Endothelial cell of umbilical vein (primary cell): ENCODE measurements around the gene DAD1.

ENCODE experiments used
- EZH2 ChIP-seq: IDR thresholded peaks from 2 replicates; pipeline ENCODE4 v1.6.1; 2012; ENCODE audit warnings: borderline replicate concordance, low read depth, mild to moderate bottlenecking, moderate library complexity, low read length, inconsistent platforms; ENCODE audit not compliant: severe bottlenecking
- FOS ChIP-seq: IDR thresholded peaks from 2 replicates; pipeline ENCODE4 v1.6.1; 2011; ENCODE audit warnings: mild to moderate bottlenecking, low read length, moderate library complexity, borderline replicate concordance; ENCODE audit not compliant: insufficient read depth
- JUN ChIP-seq: IDR thresholded peaks from 2 replicates; pipeline ENCODE4 v1.6.1; 2011; ENCODE audit warnings: borderline replicate concordance, low read depth; ENCODE audit not compliant: insufficient read length, insufficient read depth
- MYC ChIP-seq: IDR thresholded peaks from one replicate; pipeline ENCODE4 v1.6.1; 2011; ENCODE audit warnings: mild to moderate bottlenecking, low read depth, low read length
- POLR2A ChIP-seq: IDR thresholded peaks from 2 replicates; pipeline ENCODE4 v1.6.1; 2012; ENCODE audit warnings: low read depth, mild to moderate bottlenecking, control low read depth, low read length
- POLR2AphosphoS5 ChIP-seq: IDR thresholded peaks from 2 replicates; pipeline ENCODE4 v1.6.1; 2012; ENCODE audit warnings: low read depth, mild to moderate bottlenecking, control low read depth, low read length, moderate library complexity; ENCODE audit not compliant: insufficient read depth
- TF ChIP-seq, protein P1 (sequence below), 2 donors: IDR thresholded peaks; 1 replicate in 1 of 2; 2 replicates in 1 of 2; pipeline ENCODE4 v1.5.1; 2011; ENCODE audit warnings: low read length in 2 of 2, mild to moderate bottlenecking in 2 of 2, moderate library complexity in 2 of 2, control low read depth in 1 of 2, inconsistent platforms in 1 of 2, low read depth in 1 of 2; ENCODE audit not compliant: insufficient read depth in 1 of 2; ENCODE audit errors: extremely low read depth in 1 of 2
- TF ChIP-seq, protein P2 (sequence below): IDR thresholded peaks from 2 replicates; pipeline ENCODE4 v1.6.1; 2011; ENCODE audit not compliant: insufficient read depth, insufficient read length

DNA sequence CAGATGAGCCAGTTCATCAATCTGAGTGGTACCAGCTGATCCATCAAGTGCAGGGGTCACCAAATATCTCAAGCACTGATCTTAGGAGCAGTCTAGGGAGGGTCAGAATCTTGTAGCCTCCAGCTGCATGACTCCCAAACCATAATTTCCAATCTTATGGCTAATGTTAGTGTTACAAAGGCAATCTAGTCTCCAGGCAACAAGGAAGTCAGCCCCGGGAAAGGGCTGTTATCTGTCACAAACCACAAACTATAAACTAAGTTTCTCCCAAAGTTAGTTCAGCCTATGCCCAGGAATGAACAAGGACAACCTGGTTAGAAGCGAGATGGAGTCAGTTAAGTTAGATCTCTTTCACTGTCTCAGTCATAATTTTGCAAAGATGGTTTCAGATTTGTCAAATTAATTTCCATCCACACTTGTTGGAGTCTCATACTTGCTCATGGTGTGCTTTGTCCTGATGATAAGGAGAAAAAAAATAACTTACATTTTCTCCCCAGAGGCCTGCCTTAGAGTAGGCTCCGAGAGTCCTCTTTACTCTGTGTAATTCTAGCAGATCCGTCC, 5.2 kb upstream of the DAD1 start:
- TF ChIP-seq EZH2 = no peak
- TF ChIP-seq, protein P1, sequence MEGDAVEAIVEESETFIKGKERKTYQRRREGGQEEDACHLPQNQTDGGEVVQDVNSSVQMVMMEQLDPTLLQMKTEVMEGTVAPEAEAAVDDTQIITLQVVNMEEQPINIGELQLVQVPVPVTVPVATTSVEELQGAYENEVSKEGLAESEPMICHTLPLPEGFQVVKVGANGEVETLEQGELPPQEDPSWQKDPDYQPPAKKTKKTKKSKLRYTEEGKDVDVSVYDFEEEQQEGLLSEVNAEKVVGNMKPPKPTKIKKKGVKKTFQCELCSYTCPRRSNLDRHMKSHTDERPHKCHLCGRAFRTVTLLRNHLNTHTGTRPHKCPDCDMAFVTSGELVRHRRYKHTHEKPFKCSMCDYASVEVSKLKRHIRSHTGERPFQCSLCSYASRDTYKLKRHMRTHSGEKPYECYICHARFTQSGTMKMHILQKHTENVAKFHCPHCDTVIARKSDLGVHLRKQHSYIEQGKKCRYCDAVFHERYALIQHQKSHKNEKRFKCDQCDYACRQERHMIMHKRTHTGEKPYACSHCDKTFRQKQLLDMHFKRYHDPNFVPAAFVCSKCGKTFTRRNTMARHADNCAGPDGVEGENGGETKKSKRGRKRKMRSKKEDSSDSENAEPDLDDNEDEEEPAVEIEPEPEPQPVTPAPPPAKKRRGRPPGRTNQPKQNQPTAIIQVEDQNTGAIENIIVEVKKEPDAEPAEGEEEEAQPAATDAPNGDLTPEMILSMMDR (IDR thresholded peaks at IDR 0.05; ENCODE audit: extremely low read depth in 1 of 2, insufficient read depth in 1 of 2, low read depth in 1 of 2, low read length in 2 of 2) = no peak
- TF ChIP-seq POLR2AphosphoS5 = no peak
- TF ChIP-seq JUN = no peak
- TF ChIP-seq, protein P2, sequence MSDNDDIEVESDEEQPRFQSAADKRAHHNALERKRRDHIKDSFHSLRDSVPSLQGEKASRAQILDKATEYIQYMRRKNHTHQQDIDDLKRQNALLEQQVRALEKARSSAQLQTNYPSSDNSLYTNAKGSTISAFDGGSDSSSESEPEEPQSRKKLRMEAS = no peak
- TF ChIP-seq POLR2A = no peak
- no peak for TF ChIP-seq FOS
- TF ChIP-seq MYC = no peak
